ENCODE data around the gene CPVL. TPM values are rescaled to one million over a fixed set of nuclear protein-coding genes. Genes with fewer than 3 reads are reported as not detected.

CPVL gene
- total RNA-seq, 2 donors from 2014 or later = 4.0 to 17.9 TPM

- H3K9me3 ChIP-seq = no peaks in the 10 kb centered on the region
- DNase-seq (no peak), ATAC-seq (no peak)
- TF ChIP-seq, protein P1, sequence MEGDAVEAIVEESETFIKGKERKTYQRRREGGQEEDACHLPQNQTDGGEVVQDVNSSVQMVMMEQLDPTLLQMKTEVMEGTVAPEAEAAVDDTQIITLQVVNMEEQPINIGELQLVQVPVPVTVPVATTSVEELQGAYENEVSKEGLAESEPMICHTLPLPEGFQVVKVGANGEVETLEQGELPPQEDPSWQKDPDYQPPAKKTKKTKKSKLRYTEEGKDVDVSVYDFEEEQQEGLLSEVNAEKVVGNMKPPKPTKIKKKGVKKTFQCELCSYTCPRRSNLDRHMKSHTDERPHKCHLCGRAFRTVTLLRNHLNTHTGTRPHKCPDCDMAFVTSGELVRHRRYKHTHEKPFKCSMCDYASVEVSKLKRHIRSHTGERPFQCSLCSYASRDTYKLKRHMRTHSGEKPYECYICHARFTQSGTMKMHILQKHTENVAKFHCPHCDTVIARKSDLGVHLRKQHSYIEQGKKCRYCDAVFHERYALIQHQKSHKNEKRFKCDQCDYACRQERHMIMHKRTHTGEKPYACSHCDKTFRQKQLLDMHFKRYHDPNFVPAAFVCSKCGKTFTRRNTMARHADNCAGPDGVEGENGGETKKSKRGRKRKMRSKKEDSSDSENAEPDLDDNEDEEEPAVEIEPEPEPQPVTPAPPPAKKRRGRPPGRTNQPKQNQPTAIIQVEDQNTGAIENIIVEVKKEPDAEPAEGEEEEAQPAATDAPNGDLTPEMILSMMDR (IDR thresholded peaks at IDR 0.05) = no peak
- TF ChIP-seq POLR2A (IDR thresholded peaks at IDR 0.05) = no peak
- H3K4me1 ChIP-seq = no peaks in the 10 kb centered on the region
- no peaks in the 10 kb centered on the region for H3K27me3 ChIP-seq
- H3K4me3 ChIP-seq = no peak overlapping the region
- 20 to 34% methylated on average over 1 of the region's 1 CpG for WGBS, 2 donors
- intact Hi-C loops (cut with DNase I) = no loop called here
- no peaks in the 10 kb centered on the region for H3K36me3 ChIP-seq (replicated peaks in 1 of 2; ENCODE audit: insufficient read depth in 1 of 2, low read depth in 2 of 2)
- no peak overlapping the region for H3K27ac ChIP-seq
Measured at GRCh38 chr7:29009947-29010346, 136.4 kb downstream of the CPVL start.

GRCh38 chr7:29008590-29008989, 137.7 kb downstream of the CPVL start:
- DNase-seq (no peak), ATAC-seq (no peak)
- H3K9me3 ChIP-seq = no peaks in the 10 kb centered on the region
- no peaks in the 10 kb centered on the region for H3K36me3 ChIP-seq (replicated peaks in 1 of 2; ENCODE audit: insufficient read depth in 1 of 2, low read depth in 2 of 2)
- no peaks in the 10 kb centered on the region for H3K4me1 ChIP-seq
- WGBS, 2 donors = 79 to 85% methylated on average over 2 of the region's 2 CpGs
- no peak overlapping the region for H3K4me3 ChIP-seq
- H3K27ac ChIP-seq = no peak overlapping the region
- no peaks in the 10 kb centered on the region for H3K27me3 ChIP-seq
- intact Hi-C loops (cut with DNase I) = no loop called here
- TF ChIP-seq, protein P1 (IDR thresholded peaks at IDR 0.05) = no peak
- no peak for TF ChIP-seq POLR2A (IDR thresholded peaks at IDR 0.05)

DNA sequence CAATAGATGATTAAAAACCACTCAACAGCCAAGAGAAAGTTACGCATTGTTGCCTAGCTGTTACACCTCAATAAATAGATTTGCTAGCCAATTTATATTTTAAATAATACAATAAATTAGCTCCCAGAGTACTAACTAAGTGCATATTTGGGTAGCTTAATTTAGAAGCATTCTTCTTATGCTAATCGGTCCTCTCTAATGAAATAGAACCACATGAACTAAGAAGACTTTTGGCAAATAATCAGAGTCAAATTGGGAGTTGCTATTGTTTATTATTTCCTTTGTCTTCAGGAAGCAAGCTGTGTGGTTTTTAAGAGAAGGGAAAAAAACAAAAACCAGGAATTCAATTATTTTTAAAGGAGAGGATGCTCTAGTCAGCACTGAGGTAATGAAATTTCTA, 139.2 kb downstream of the CPVL start:
- H3K4me1 ChIP-seq = no peaks in the 10 kb centered on the region
- WGBS, 2 donors = 86 to 91% methylated on average over 2 of the region's 2 CpGs
- no peak overlapping the region for H3K27ac ChIP-seq
- no peaks in the 10 kb centered on the region for H3K9me3 ChIP-seq
- no peak overlapping the region for H3K4me3 ChIP-seq
- no peak for DNase-seq
- no peak for ATAC-seq
- no peak for TF ChIP-seq POLR2A (IDR thresholded peaks at IDR 0.05)
- TF ChIP-seq, protein P1 (IDR thresholded peaks at IDR 0.05) = no peak
- intact Hi-C loops (cut with DNase I) = no loop called here
- no peaks in the 10 kb centered on the region for H3K36me3 ChIP-seq (replicated peaks in 1 of 2; ENCODE audit: insufficient read depth in 1 of 2, low read depth in 2 of 2)
- H3K27me3 ChIP-seq = no peaks in the 10 kb centered on the region

DNA sequence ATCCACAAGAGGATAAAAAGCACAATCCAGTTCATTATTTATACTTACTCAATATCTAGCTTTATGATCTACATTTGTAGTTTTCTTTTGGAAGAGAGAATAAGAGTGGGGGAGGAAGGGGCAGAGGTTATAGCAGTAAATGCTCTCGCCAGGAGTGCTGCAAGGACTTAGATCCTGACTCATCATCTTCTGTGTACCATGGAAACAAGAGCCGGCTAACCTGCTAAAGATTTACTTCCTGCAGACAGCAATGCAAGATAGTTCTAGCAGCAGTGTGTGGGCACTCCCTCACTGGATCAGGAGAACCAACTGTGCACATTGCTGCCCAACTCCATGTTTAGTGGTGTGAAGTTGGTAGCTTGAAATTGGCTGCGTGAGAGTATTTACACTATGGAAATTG, 140.5 kb downstream of the CPVL start:
- Histone ChIP-seq H3K4me1 (no peaks in the 10 kb centered on the region), H3K9me3 (no peaks in the 10 kb centered on the region), H3K36me3 (replicated peaks in 1 of 2; ENCODE audit: insufficient read depth in 1 of 2, low read depth in 2 of 2) (no peaks in the 10 kb centered on the region), H3K27ac (no peak overlapping the region), H3K4me3 (no peak overlapping the region), H3K27me3 (no peaks in the 10 kb centered on the region)
- WGBS, 2 donors = 79 to 93% methylated on average over 3 of the region's 3 CpGs
- ATAC-seq = no peak
- no peak for TF ChIP-seq POLR2A (IDR thresholded peaks at IDR 0.05)
- DNase-seq = no peak
- intact Hi-C loops (cut with DNase I) = no loop called here

GRCh38 chr7:29005406-29005805, 140.9 kb downstream of the CPVL start:
- Histone ChIP-seq H3K27ac (no peak overlapping the region), H3K27me3 (no peaks in the 10 kb centered on the region), H3K9me3 (no peaks in the 10 kb centered on the region), H3K4me1 (no peaks in the 10 kb centered on the region), H3K4me3 (no peak overlapping the region), H3K36me3 (replicated peaks in 1 of 2; ENCODE audit: insufficient read depth in 1 of 2, low read depth in 2 of 2) (no peaks in the 10 kb centered on the region)
- no peak for DNase-seq
- no peak for TF ChIP-seq POLR2A (IDR thresholded peaks at IDR 0.05)
- TF ChIP-seq, protein P1 (IDR thresholded peaks at IDR 0.05) = no peak
- ATAC-seq = no peak
- WGBS, 2 donors = 68 to 80% methylated on average over 1 of the region's 1 CpG
- intact Hi-C loops (cut with DNase I) = no loop called here

Measured in body of pancreas (tissue), 4 donors.